Esophagus squamous epithelium (tissue), 4 donors: ENCODE results near the gene ADAM17.
A peak's percentile ranks its signal among the peaks of the same experiment; 100 is the strongest.

Source experiments
- POLR2A ChIP-seq, 4 donors: fragments of 450-650 bp; IDR thresholded peaks; one replicate each; pipeline ENCODE4 v1.6.1; 2017; ENCODE audit warnings: antibody characterized with exemption in 4 of 4, mild to moderate bottlenecking in 4 of 4, moderate library complexity in 3 of 4
- TF ChIP-seq, protein P1 (sequence below), 6 experiments: fragments of 450-650 bp in 4 of 6; fragments of 200-600 bp in 2 of 6; sonication (generic) in 2 of 6; IDR thresholded peaks; one replicate each; pipeline ENCODE4 v1.5.1; 2016 to 2019; ENCODE audit warnings: antibody characterized with exemption in 6 of 6, mild to moderate bottlenecking in 4 of 6, moderate library complexity in 4 of 6

- TF ChIP-seq, protein P1, sequence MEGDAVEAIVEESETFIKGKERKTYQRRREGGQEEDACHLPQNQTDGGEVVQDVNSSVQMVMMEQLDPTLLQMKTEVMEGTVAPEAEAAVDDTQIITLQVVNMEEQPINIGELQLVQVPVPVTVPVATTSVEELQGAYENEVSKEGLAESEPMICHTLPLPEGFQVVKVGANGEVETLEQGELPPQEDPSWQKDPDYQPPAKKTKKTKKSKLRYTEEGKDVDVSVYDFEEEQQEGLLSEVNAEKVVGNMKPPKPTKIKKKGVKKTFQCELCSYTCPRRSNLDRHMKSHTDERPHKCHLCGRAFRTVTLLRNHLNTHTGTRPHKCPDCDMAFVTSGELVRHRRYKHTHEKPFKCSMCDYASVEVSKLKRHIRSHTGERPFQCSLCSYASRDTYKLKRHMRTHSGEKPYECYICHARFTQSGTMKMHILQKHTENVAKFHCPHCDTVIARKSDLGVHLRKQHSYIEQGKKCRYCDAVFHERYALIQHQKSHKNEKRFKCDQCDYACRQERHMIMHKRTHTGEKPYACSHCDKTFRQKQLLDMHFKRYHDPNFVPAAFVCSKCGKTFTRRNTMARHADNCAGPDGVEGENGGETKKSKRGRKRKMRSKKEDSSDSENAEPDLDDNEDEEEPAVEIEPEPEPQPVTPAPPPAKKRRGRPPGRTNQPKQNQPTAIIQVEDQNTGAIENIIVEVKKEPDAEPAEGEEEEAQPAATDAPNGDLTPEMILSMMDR (IDR thresholded peaks at IDR 0.05), result no peak
- peak in 1 of 4 donors; percentile 23 for TF ChIP-seq POLR2A (IDR thresholded peaks at IDR 0.05)
Observed at GRCh38 chr2:9565436-9566153, 10.0 kb upstream of the ADAM17 start.
